ENCODE results near the gene JHY.

DNA sequence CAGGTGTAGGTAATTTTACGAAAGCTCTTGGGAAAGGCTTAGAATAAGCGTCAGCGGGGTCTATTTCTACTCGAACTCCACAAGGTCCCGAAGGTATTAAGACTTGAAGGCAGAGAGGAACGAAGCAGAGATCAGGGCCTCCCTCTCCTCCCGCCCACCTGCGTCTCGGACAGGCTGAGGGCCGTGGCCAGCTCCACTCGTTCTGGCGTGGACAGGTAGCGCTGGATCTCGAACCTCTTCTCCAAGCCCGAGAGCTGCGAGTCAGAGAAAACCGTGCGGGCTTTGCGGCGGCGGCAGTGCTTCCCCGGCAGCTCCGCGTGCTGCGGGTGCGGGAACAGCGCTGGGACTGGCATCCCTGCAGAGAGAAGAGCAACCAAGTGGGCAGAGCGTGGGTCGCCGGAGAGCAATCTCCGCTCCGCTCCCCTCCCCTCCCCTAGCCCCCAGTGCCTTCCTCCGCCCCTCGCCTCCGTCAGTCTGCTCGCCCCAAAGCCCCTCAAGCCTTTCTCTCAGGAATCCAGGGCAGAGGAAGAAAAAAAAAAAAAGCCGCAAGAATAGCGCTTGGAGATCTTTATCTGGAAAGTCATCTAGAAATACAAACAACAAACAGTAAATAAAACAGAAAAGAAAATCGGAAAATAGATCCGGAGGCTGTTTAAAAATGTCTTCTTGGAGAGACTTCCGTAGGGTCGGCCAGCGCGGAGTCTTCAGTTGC is 96.7 kb downstream of the JHY start:
- TF ChIP-seq GABPA (IDR thresholded peaks at IDR 0.05 in 1 of 2, conservative IDR thresholded peaks at IDR 0.05 in 1 of 2) (no peak), FOXA1 (IDR thresholded peaks at IDR 0.05) (no peak), YY1 (IDR thresholded peaks at IDR 0.05) (no peak), SP1 (IDR thresholded peaks at IDR 0.05) (no peak), JUND (IDR thresholded peaks at IDR 0.05) (no peak), RAD21 (IDR thresholded peaks at IDR 0.05) (no peak), NR2F2 (IDR thresholded peaks at IDR 0.05) (no peak)
- TF ChIP-seq, protein P1, sequence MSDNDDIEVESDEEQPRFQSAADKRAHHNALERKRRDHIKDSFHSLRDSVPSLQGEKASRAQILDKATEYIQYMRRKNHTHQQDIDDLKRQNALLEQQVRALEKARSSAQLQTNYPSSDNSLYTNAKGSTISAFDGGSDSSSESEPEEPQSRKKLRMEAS (IDR thresholded peaks at IDR 0.05) = no peak
- TF ChIP-seq, protein P2, sequence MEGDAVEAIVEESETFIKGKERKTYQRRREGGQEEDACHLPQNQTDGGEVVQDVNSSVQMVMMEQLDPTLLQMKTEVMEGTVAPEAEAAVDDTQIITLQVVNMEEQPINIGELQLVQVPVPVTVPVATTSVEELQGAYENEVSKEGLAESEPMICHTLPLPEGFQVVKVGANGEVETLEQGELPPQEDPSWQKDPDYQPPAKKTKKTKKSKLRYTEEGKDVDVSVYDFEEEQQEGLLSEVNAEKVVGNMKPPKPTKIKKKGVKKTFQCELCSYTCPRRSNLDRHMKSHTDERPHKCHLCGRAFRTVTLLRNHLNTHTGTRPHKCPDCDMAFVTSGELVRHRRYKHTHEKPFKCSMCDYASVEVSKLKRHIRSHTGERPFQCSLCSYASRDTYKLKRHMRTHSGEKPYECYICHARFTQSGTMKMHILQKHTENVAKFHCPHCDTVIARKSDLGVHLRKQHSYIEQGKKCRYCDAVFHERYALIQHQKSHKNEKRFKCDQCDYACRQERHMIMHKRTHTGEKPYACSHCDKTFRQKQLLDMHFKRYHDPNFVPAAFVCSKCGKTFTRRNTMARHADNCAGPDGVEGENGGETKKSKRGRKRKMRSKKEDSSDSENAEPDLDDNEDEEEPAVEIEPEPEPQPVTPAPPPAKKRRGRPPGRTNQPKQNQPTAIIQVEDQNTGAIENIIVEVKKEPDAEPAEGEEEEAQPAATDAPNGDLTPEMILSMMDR (IDR thresholded peaks at IDR 0.05; ENCODE audit: low read depth, low read length, missing input control) = no peak
- TF ChIP-seq, protein P3, sequence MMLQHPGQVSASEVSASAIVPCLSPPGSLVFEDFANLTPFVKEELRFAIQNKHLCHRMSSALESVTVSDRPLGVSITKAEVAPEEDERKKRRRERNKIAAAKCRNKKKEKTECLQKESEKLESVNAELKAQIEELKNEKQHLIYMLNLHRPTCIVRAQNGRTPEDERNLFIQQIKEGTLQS (IDR thresholded peaks at IDR 0.05) = no peak
- TF ChIP-seq, protein P4, sequence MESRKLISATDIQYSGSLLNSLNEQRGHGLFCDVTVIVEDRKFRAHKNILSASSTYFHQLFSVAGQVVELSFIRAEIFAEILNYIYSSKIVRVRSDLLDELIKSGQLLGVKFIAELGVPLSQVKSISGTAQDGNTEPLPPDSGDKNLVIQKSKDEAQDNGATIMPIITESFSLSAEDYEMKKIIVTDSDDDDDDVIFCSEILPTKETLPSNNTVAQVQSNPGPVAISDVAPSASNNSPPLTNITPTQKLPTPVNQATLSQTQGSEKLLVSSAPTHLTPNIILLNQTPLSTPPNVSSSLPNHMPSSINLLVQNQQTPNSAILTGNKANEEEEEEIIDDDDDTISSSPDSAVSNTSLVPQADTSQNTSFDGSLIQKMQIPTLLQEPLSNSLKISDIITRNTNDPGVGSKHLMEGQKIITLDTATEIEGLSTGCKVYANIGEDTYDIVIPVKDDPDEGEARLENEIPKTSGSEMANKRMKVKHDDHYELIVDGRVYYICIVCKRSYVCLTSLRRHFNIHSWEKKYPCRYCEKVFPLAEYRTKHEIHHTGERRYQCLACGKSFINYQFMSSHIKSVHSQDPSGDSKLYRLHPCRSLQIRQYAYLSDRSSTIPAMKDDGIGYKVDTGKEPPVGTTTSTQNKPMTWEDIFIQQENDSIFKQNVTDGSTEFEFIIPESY (IDR thresholded peaks at IDR 0.05) = no peak
- TF ChIP-seq, protein P5, sequence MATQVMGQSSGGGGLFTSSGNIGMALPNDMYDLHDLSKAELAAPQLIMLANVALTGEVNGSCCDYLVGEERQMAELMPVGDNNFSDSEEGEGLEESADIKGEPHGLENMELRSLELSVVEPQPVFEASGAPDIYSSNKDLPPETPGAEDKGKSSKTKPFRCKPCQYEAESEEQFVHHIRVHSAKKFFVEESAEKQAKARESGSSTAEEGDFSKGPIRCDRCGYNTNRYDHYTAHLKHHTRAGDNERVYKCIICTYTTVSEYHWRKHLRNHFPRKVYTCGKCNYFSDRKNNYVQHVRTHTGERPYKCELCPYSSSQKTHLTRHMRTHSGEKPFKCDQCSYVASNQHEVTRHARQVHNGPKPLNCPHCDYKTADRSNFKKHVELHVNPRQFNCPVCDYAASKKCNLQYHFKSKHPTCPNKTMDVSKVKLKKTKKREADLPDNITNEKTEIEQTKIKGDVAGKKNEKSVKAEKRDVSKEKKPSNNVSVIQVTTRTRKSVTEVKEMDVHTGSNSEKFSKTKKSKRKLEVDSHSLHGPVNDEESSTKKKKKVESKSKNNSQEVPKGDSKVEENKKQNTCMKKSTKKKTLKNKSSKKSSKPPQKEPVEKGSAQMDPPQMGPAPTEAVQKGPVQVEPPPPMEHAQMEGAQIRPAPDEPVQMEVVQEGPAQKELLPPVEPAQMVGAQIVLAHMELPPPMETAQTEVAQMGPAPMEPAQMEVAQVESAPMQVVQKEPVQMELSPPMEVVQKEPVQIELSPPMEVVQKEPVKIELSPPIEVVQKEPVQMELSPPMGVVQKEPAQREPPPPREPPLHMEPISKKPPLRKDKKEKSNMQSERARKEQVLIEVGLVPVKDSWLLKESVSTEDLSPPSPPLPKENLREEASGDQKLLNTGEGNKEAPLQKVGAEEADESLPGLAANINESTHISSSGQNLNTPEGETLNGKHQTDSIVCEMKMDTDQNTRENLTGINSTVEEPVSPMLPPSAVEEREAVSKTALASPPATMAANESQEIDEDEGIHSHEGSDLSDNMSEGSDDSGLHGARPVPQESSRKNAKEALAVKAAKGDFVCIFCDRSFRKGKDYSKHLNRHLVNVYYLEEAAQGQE (IDR thresholded peaks at IDR 0.05) = no peak
